H54 (cell line): ENCODE measurements around the gene SCARF2.
"Not testable (repeated sequence)": the region's sequence is repeated elsewhere in the genome, so short reads cannot be mapped to it uniquely, and the experiment has no call there.

ENCODE experiments used
- DNase-seq: peaks from one replicate; pipeline ENCODE4 v3.0.0; 2011; ENCODE audit warnings: low spot score, mixed read lengths; ENCODE audit not compliant: insufficient read length
- FAIRE-seq: peaks from 3 replicates; lab custom pipeline; 2011; peaks lifted over from hg19 to GRCh38; lab: Jason Lieb, UNC
- POLR2A ChIP-seq: IDR thresholded peaks from 2 replicates; pipeline ENCODE4 v1.6.1; 2011; ENCODE audit warnings: low read depth, mild to moderate bottlenecking, low read length

SCARF2 gene

DNA sequence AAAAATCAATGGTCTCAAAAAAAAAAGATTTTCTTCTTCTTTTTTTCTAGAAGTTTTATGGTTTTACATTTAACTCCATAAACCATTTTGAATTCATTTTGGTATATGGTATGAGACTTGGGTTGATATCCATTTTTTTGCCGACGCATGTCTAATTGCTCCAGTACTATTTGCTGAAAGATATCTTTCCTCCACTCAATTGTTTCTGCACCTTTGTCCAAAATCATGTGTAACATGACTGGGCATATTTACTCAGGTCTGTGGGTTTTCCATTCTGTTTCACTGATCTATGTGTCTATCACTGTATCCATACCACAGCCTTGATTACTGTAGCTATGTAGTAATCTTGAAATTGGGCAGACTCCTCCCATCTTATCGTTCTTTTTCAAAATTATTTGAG is 15.6 kb upstream of the SCARF2 start:
- no peak for DNase-seq
- no peak for FAIRE-seq
- TF ChIP-seq POLR2A: no peak

GRCh38 chr22:20451920-20452319 is 14.3 kb upstream of the SCARF2 start:
- no peak for TF ChIP-seq POLR2A
- DNase-seq (no peak), FAIRE-seq (no peak)

DNA sequence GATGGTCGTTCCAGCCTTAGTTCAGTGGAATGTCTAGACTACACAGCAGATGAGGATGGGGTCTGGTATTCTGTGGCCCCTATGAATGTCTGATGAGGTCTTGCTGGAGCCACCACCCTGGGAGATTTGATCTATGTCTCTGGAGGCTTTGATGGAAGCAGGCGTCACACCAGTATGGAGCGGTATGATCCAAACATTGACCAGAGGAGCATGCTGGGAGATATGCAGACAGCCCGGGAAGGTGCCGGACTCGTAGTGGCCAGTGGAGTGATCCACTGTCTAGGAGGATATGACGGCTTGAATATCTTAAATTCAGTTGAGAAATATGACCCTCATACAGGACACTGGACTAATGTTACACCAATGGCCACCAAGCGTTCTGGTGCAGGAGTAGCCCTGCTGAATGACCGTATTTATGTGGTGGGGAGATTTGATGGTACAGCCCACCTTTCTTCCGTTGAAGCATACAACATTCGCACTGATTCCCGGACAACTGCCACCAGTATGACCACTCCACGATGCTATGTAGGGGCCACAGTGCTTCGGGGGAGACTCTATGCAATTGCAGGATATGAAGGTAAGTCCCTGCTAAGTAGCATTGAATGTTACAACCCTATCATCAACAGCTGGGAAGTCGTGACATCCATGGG is 13.6 kb upstream of the SCARF2 start:
- FAIRE-seq, DNase-seq: not testable (repeated sequence)

DNA sequence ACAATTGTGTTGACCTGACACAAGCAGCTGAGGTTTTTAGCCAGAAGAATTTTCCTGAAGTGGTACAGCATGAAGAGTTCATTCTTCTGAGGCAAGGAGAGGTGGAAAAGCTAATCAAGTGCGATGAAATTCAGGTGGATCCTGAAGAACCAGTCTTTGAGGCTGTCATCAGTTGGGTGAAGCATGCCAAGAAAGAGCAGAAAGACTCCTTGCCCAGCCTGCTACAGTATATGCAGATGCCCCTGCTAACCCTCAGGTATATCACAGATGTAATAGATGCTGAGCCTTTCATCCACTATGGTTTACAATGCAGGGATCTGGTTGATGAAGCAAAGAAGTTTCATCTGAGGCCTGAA is 12.9 kb upstream of the SCARF2 start:
- DNase-seq (no peak), FAIRE-seq (no peak)
- no peak for TF ChIP-seq POLR2A

- FAIRE-seq: no peak
- no peak for TF ChIP-seq POLR2A
- DNase-seq: no peak
Measured at GRCh38 chr22:20449819-20450550, 12.4 kb upstream of the SCARF2 start.

DNA sequence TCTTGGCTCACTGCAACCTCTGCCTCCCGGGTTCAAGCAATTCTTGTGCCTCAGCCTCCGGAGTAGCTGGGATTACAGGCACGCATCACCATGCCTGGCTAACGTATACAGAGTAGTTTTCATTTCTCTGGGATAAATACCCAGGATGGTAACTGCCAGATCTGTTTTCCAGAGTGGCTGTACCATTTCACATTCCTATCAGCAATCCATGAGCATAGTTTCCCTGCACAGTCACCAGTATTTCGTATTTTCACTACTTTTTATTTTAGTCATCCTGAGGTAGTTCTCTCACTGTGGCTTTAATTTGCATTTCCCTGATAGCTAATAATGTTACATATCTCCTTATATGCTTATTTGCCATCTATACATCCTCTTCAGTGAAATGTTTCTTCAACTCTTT is 11.0 kb upstream of the SCARF2 start:
- DNase-seq (no peak), FAIRE-seq (no peak)
- TF ChIP-seq POLR2A: no peak

DNA sequence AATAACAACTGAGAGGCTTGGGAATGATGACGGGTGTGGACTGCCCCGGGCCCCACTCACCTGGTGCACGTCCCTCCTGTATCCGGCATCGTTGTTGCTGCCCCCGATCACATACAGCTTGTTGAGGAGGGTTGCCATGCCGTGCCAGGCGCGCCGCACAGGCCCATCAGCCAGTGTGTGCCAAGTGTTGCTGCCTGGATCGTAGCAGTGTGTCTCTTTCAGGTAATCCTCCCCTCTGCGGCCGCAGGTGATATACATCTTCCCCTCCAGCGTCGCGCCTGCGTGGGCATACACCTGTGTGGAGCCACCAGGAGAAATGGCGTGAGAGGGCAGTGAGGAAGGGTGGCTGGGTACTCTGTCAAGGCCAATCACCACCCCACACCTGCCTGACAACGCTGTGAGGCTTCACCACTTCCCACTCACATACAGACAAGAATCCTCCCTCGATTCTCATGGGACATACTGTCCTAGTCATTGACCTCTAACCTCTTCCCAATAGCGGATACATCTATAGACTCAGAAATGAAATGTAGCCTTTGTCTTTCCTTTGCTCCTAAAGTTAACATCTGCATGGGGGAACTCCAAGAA is 8.9 kb upstream of the SCARF2 start:
- no peak for FAIRE-seq
- no peak for DNase-seq

DNA sequence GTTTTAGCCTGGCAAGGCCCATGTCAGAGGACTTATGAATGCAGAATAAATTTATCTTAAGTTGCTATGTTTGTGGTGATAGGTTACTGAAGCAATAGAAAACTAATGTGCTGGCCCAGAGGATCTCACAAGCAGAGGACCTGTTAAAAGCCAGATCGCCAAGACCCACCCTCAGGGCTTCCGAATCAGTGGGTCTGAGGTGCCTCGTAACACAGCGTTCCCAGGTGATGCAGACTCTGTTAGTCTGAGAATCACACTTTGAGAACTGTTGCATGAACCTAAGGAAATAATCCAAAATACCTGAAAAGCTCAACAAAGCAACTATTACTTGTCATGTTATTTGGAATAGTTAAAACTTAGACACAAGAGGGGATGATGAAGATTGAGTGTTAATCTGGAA is 6.7 kb upstream of the SCARF2 start:
- FAIRE-seq (no peak), DNase-seq (no peak)
- TF ChIP-seq POLR2A: no peak

More for the DNA sequence above, 8.9 kb upstream of the SCARF2 start:
- no peak for TF ChIP-seq POLR2A

DNA sequence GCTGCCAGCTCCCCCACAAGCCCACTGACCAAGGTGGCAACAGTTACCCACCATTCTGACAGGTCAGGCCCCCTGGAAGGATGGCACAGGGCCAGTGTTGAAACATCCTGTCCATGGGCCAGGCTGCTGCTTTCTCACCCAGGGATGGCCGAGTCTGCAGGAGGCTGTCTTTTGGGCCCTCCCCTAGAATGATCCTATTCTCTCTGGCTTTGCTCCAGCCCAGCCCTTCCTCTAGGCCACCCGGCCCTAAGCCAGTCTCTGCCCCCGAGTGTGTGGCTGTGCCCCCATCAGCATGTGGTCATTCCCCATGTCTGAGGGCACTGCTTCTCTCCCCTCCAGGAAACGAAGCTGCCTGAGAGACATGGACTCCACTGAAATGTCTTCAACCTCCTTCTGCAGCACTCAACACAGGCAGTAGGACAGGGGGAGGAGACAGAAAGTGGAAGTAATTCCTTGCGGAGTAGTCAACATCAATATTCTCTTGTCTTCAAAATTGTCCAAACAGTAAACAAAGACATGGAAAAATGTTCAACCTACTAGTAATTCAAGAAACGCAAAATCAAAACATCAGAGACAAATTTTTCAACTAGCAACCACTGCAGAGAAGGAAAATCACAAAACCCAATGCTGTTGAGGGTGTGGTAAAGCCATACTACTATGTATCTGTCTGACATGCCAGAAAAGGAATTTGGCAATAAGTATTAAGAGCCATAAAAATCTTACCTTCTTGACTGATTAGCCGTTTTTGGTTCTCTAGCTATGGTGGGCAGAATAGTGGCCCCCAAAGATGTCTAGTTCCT is 5.1 kb upstream of the SCARF2 start:
- DNase-seq (no peak), FAIRE-seq (no peak)
- TF ChIP-seq POLR2A: no peak

DNA sequence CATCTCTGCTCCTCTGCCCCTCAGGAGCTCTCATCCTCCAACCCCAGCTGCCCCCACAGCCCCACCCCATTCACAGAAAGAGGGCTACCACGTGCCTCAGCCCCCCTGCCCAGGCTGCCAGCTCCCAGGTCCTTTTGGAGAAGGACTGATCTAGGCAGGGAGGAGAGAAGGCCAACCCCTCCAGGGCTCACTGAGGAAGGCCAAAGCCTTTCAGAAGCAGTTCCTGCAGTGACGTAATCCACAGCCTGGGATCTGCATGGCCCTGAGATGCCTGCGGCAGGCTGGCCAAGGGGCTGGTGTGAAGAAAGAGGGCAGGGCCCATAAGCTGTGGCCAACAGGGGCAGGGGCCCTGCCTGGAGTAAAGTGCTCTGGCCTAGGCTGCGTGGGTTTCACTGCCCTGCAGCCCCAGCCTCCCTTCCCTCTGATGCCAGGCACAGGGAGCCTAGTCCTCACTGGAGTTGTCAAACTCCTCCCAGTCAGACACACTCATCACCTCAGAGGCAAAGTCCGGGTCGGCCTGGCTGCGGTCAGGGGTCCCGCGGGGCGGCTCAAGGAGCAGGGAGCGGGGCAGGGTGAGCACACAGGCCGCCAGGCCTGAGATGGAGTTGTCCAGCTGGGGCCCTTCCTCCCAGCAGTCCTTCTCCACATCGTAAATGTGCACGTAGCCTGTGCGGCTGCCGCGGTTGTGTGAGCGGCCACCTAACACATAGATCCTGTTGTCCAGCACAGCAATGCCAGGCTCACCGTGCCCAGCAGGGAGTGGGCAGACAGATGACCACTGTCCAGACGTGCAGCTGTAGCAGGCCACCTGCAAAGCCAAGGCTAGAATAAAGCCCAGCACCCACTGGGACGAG is 4.2 kb upstream of the SCARF2 start:
- DNase-seq (no peak), FAIRE-seq (no peak)
- TF ChIP-seq POLR2A: no peak

GRCh38 chr22:20440637-20441591 is 3.3 kb upstream of the SCARF2 start:
- FAIRE-seq (no peak), DNase-seq (no peak)
- TF ChIP-seq POLR2A: no peak

- no peak for TF ChIP-seq POLR2A
Measured at GRCh38 chr22:20439928-20440575, 2.4 kb upstream of the SCARF2 start.

DNA sequence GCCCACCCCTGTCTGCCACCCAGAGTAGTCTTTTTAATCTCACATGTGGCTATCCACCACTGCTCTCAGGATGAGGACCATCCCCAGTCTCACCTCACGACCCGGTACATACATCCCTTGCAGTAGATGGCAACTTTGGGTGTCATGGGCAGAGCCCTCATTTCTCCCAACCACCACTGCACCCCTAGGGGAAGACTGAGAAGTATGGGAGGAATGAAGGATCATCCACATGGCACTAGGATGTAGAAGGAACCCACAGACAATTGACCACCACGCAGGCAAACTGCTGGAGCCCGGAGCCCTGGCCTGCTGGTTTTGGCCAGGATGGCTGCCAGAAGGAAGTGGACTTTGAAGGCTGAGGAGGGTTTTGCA is 1.9 kb upstream of the SCARF2 start:
- FAIRE-seq (no peak), DNase-seq (no peak)
- no peak for TF ChIP-seq POLR2A

More at GRCh38 chr22:20439928-20440575, 2.4 kb upstream of the SCARF2 start:
- FAIRE-seq (no peak), DNase-seq (no peak)
